ENCODE results near the gene PIM2.

The PIM2 gene

DNA sequence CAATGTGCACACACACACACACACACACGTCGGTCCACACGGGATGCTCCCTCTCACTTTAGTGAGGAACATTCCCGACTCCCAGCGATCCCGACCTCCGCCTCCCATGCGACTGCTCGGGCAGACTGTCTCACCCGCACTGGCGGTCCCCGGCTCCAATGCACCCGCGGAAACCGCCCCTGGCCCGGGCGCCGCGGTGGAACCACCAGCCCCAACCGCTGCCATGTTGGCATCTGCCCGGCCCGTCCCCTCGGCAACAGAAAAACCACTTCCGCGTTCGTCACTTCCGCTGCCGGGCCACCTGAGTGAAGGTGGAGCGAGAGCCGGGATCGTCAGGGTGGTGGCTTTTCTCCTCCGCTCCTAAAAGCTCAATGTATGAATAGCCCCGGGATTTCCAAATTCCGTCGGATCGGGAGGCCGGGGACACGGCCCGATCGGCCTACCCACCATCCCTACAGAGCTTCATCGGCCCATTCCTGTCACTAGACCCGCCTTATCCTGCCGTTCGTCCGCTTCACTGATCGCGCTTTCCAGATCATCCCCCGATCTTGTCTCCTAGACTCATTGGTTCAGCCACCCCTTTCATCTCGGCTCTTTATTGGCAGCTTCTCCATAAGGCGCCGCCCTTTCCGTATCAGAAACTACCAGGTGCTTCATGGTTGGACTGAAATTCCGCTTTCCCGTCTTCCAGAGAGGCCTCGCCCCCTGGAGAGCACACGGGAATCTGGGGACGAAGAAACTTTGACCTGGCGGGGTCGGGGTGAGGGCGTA, 7.2 kb downstream of the PIM2 start, which contains the start of gene SLC35A2:
Gene SLC35A2 (minus strand): TSS at position 235 of the 771 bp plus-strand sequence. CDS start 10 bp downstream, at position 225.
- peak within 1 kb of the TSS; percentile 67 for H4K91ac ChIP-seq (ENCODE audit: low read depth, low read length)
- H3K4me1 ChIP-seq (ENCODE audit: control insufficient read depth in 1 of 2, insufficient read depth in 2 of 2, low read length in 2 of 2), result no peaks in the 10 kb centered on the region
- no peak within 1 kb of the TSS for H3K23ac ChIP-seq (ENCODE audit: low read length)
- peaks cover 16 to 22% of the 10 kb centered on the region in 2 experiments for H3K36me3 ChIP-seq (ENCODE audit: control insufficient read depth in 1 of 2, insufficient read depth in 2 of 2, low read length in 2 of 2)
- peak within 1 kb of the TSS; percentile 87 for H3K14ac ChIP-seq (ENCODE audit: low read length)
- H2AK5ac ChIP-seq (ENCODE audit: low read length), result peak within 1 kb of the TSS; percentile 76
- no peak within 1 kb of the TSS for H2BK12ac ChIP-seq (ENCODE audit: low read length)
- no peaks in the 10 kb centered on the region for H3K79me2 ChIP-seq (ENCODE audit: control insufficient read depth, insufficient read depth, low read length, poor library complexity)
- no peak within 1 kb of the TSS for H2BK120ac ChIP-seq (ENCODE audit: insufficient read depth, low read length, poor library complexity)
- H2AFZ ChIP-seq (ENCODE audit: insufficient read depth, low read length, poor library complexity), result peak within 1 kb of the TSS; percentile 54
- peak within 1 kb of the TSS; percentile 76 for H4K8ac ChIP-seq (ENCODE audit: low read depth, low read length)
- H3K18ac ChIP-seq (ENCODE audit: low read length), result peak within 1 kb of the TSS; percentile 28
- WGBS (ENCODE audit: extremely low coverage, insufficient coverage, insufficient read length), result no CpG with 5 or more reads among the region's 60 CpGs
- peak; percentile 73 to 81 for DNase-seq
- H3K27ac ChIP-seq (ENCODE audit: low read depth, low read length), result peak within 1 kb of the TSS; percentile 65
- H3K9ac ChIP-seq (ENCODE audit: low read length), result peak within 1 kb of the TSS; percentile 87
- H3K4ac ChIP-seq (ENCODE audit: low read depth, low read length), result peak within 1 kb of the TSS; percentile 57
- H3K27me3 ChIP-seq (ENCODE audit: insufficient read depth, low read length), result no peaks in the 10 kb centered on the region
- H3K4me3 ChIP-seq (ENCODE audit: low read depth, low read length), result peak within 1 kb of the TSS; percentile 84
- H3K79me1 ChIP-seq (ENCODE audit: low read length), result peaks cover 7% of the 10 kb centered on the region
- no peak within 1 kb of the TSS for H2BK5ac ChIP-seq (ENCODE audit: low read depth, low read length, poor library complexity)
- H3K9me3 ChIP-seq (ENCODE audit: insufficient read depth, low read depth, low read length), result no peaks in the 10 kb centered on the region
- peak within 1 kb of the TSS; percentile 74 for H4K12ac ChIP-seq (ENCODE audit: low read depth, low read length)
- H3K4me2 ChIP-seq (ENCODE audit: low read length), result peak within 1 kb of the TSS; percentile 84

DNA sequence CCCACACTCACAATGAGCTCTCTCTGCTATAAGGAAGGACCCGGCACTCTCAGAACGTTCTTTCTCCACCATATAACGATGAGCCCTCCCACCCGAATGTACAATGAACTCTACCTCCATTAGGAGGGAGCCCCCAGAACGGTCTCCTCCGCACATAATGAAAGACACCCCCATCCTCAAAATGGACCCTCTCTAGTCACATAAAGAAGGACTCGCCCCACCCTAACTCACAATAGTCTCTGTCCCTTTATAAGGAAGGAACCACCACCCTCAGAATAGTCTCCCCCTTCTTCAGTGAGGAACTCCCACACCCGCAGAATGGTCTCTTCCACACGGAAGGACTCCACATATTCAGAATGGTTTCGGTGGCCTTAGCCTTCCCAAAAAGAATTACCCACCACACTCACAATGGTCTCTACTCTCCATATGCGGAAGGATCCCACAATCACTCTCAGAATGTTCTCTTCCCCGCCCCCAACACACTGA, 7.9 kb downstream of the PIM2 start:
- Histone ChIP-seq H2BK5ac (ENCODE audit: low read depth, low read length, poor library complexity) (no peak overlapping the region), H3K79me2 (ENCODE audit: control insufficient read depth, insufficient read depth, low read length, poor library complexity) (no peaks in the 10 kb centered on the region), H3K23ac (ENCODE audit: low read length) (no peak overlapping the region), H3K79me1 (ENCODE audit: low read length) (peaks cover 7% of the 10 kb centered on the region), H3K4me3 (ENCODE audit: low read depth, low read length) (peak overlapping the region; percentile 84), H3K27me3 (ENCODE audit: insufficient read depth, low read length) (no peaks in the 10 kb centered on the region), H3K4me1 (ENCODE audit: control insufficient read depth in 1 of 2, insufficient read depth in 2 of 2, low read length in 2 of 2) (no peaks in the 10 kb centered on the region), H3K36me3 (ENCODE audit: control insufficient read depth in 1 of 2, insufficient read depth in 2 of 2, low read length in 2 of 2) (peaks cover 21 to 28% of the 10 kb centered on the region in 2 experiments), H3K4ac (ENCODE audit: low read depth, low read length) (peak overlapping the region; percentile 57), H3K4me2 (ENCODE audit: low read length) (peak overlapping the region; percentile 84), H3K9me3 (ENCODE audit: insufficient read depth, low read depth, low read length) (no peaks in the 10 kb centered on the region), H2BK12ac (ENCODE audit: low read length) (no peak overlapping the region), H2BK120ac (ENCODE audit: insufficient read depth, low read length, poor library complexity) (no peak overlapping the region), H3K27ac (ENCODE audit: low read depth, low read length) (no peak overlapping the region), H2AFZ (ENCODE audit: insufficient read depth, low read length, poor library complexity) (peak overlapping the region; percentile 17), H4K8ac (ENCODE audit: low read depth, low read length) (peak overlapping the region; percentile 76), H3K14ac (ENCODE audit: low read length) (peak overlapping the region; percentile 87), H4K91ac (ENCODE audit: low read depth, low read length) (peak overlapping the region; percentile 67), H4K12ac (ENCODE audit: low read depth, low read length) (peak overlapping the region; percentile 74), H3K18ac (ENCODE audit: low read length) (peak overlapping the region; percentile 28), H2AK5ac (ENCODE audit: low read length) (peak overlapping the region; percentile 76), H3K9ac (ENCODE audit: low read length) (peak overlapping the region; percentile 57)
- DNase-seq, result peak in 1 of 2 donors; percentile 29
- no CpG with 5 or more reads among the region's 12 CpGs for WGBS (ENCODE audit: extremely low coverage, insufficient coverage, insufficient read length)

DNA sequence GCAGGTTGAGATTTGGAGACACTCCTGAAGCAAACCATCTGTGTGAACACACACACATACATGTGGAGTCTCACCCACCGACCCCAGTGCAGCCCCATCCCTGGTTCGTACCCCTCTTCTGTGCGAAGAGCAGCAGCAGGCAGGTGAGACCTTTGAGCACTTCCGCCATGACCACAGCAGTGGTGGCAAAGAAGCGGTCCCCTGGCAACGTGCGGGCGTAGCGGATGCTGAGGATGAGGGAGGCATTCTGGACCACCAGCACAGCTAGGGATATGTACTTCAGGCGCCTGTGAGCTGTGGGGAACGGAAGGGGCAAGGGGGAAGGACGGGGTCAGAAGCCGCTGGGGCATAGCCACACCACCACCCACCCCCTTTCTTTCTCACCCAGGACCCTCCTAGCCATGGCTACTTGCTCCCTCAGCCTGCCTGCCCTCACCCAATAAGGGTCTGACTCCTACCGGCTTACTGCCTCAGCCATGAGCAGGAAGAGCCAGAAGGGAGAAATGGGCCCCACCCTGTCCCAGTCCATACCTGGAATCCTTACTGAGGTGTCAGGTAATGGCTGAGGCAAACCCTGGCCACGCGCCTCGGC, 9.0 kb downstream of the PIM2 start:
- Histone ChIP-seq H3K9ac (ENCODE audit: low read length) (no peak overlapping the region), H3K18ac (ENCODE audit: low read length) (no peak overlapping the region), H3K4me2 (ENCODE audit: low read length) (no peak overlapping the region), H3K27me3 (ENCODE audit: insufficient read depth, low read length) (no peaks in the 10 kb centered on the region), H3K79me2 (ENCODE audit: control insufficient read depth, insufficient read depth, low read length, poor library complexity) (no peaks in the 10 kb centered on the region), H2AK5ac (ENCODE audit: low read length) (no peak overlapping the region), H2BK5ac (ENCODE audit: low read depth, low read length, poor library complexity) (no peak overlapping the region), H2BK12ac (ENCODE audit: low read length) (no peak overlapping the region), H3K9me3 (ENCODE audit: insufficient read depth, low read depth, low read length) (no peaks in the 10 kb centered on the region), H4K12ac (ENCODE audit: low read depth, low read length) (no peak overlapping the region), H3K4me1 (ENCODE audit: control insufficient read depth in 1 of 2, insufficient read depth in 2 of 2, low read length in 2 of 2) (no peaks in the 10 kb centered on the region), H3K4ac (ENCODE audit: low read depth, low read length) (no peak overlapping the region), H3K23ac (ENCODE audit: low read length) (no peak overlapping the region), H3K36me3 (ENCODE audit: control insufficient read depth in 1 of 2, insufficient read depth in 2 of 2, low read length in 2 of 2) (peaks cover 29 to 33% of the 10 kb centered on the region in 2 experiments), H4K8ac (ENCODE audit: low read depth, low read length) (no peak overlapping the region), H3K4me3 (ENCODE audit: low read depth, low read length) (no peak overlapping the region), H3K27ac (ENCODE audit: low read depth, low read length) (no peak overlapping the region), H2BK120ac (ENCODE audit: insufficient read depth, low read length, poor library complexity) (no peak overlapping the region), H4K91ac (ENCODE audit: low read depth, low read length) (no peak overlapping the region), H3K79me1 (ENCODE audit: low read length) (peaks cover 7% of the 10 kb centered on the region), H2AFZ (ENCODE audit: insufficient read depth, low read length, poor library complexity) (no peak overlapping the region), H3K14ac (ENCODE audit: low read length) (no peak overlapping the region)
- DNase-seq, result peak; percentile 23 to 25
- WGBS (ENCODE audit: extremely low coverage, insufficient coverage, insufficient read length), result no CpG with 5 or more reads among the region's 17 CpGs

DNA sequence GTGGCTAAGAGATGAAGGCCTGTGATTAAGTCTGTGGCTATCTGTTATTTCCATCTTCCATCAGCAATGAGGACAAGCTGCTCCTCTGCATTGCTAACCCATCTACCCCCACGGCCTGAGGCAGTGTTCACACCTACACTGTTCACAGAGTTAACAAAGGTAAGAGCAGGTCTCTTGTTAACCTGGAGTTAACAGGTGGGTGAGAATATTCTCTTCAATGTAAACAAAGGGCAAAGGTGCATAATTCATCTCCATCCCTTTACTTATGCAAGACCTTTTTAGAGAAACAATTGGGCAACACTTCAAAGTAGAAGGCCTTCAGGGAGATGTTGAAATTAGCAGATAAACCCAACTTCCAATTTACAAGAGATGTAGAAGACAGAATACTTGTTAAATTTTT, 10.2 kb downstream of the PIM2 start:
- H3K27me3 ChIP-seq (ENCODE audit: insufficient read depth, low read length), result no peaks in the 10 kb centered on the region
- H2BK5ac ChIP-seq (ENCODE audit: low read depth, low read length, poor library complexity), result no peak overlapping the region
- no peak overlapping the region for H3K4me3 ChIP-seq (ENCODE audit: low read depth, low read length)
- H3K18ac ChIP-seq (ENCODE audit: low read length), result no peak overlapping the region
- H3K4me1 ChIP-seq (ENCODE audit: control insufficient read depth in 1 of 2, insufficient read depth in 2 of 2, low read length in 2 of 2), result no peaks in the 10 kb centered on the region
- no peak overlapping the region for H3K14ac ChIP-seq (ENCODE audit: low read length)
- H3K4ac ChIP-seq (ENCODE audit: low read depth, low read length), result no peak overlapping the region
- no peak overlapping the region for H4K91ac ChIP-seq (ENCODE audit: low read depth, low read length)
- H3K27ac ChIP-seq (ENCODE audit: low read depth, low read length), result no peak overlapping the region
- no peak overlapping the region for H4K8ac ChIP-seq (ENCODE audit: low read depth, low read length)
- no peak overlapping the region for H3K4me2 ChIP-seq (ENCODE audit: low read length)
- peaks cover 34 to 37% of the 10 kb centered on the region in 2 experiments for H3K36me3 ChIP-seq (ENCODE audit: control insufficient read depth in 1 of 2, insufficient read depth in 2 of 2, low read length in 2 of 2)
- H3K79me1 ChIP-seq (ENCODE audit: low read length), result peaks cover 7% of the 10 kb centered on the region
- no peaks in the 10 kb centered on the region for H3K9me3 ChIP-seq (ENCODE audit: insufficient read depth, low read depth, low read length)
- no peak overlapping the region for H3K23ac ChIP-seq (ENCODE audit: low read length)
- H4K12ac ChIP-seq (ENCODE audit: low read depth, low read length), result no peak overlapping the region
- no peak overlapping the region for H2AFZ ChIP-seq (ENCODE audit: insufficient read depth, low read length, poor library complexity)
- no peak overlapping the region for H2AK5ac ChIP-seq (ENCODE audit: low read length)
- no peaks in the 10 kb centered on the region for H3K79me2 ChIP-seq (ENCODE audit: control insufficient read depth, insufficient read depth, low read length, poor library complexity)
- no peak overlapping the region for H2BK12ac ChIP-seq (ENCODE audit: low read length)
- no peak overlapping the region for H3K9ac ChIP-seq (ENCODE audit: low read length)
- WGBS (ENCODE audit: extremely low coverage, insufficient coverage, insufficient read length), result no CpG with 5 or more reads among the region's 1 CpG
- DNase-seq, result peak; percentile 51 to 71
- no peak overlapping the region for H2BK120ac ChIP-seq (ENCODE audit: insufficient read depth, low read length, poor library complexity)

Data from trophoblast cell (in vitro differentiated cells and primary cell).